ENCODE data around the gene MIX23. TPM values are rescaled to one million over a fixed set of nuclear protein-coding genes. Genes with fewer than 3 reads are reported as not detected.

MIX23 gene
- total RNA-seq, 1 experiment from 2014 or later = 85.2 TPM

DNA sequence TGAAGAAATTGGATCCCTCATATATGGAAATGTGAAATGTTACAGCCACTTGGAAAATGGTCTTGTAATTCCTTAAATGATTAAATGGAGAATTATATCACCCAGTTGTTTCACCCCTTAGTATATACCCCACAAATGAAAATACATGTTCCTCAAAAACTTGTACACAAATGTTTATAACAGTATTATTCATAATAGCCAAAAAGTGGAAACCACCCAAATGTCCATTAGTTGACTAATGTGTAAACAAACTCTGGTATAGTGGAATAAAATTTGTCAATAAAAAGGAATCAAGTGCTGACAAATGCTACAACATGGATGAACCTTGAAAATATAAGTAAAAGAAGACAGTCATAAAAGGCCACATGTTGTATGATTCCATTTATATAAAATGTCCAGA is 13.5 kb upstream of the MIX23 start:
- no peak for DNase-seq
- Mint-ChIP-seq H3K36me3 (ENCODE audit: insufficient read depth, unreplicated experiment) (no peaks in the 10 kb centered on the region), H3K4me1 (ENCODE audit: low read depth, unreplicated experiment) (no peaks in the 10 kb centered on the region), H3K4me3 (ENCODE audit: unreplicated experiment) (no peak overlapping the region), H3K27me3 (ENCODE audit: insufficient read depth, unreplicated experiment) (no peaks in the 10 kb centered on the region), H3K27ac (ENCODE audit: unreplicated experiment) (no peak overlapping the region), H3K9me3 (ENCODE audit: unreplicated experiment) (no peaks in the 10 kb centered on the region)
- POLR2A ChIA-PET = no interaction called here
- Histone ChIP-seq H3K9me3 (no peaks in the 10 kb centered on the region), H3K27me3 (replicated peaks; ENCODE audit: control insufficient read depth, insufficient read depth, low read length) (no peaks in the 10 kb centered on the region), H3K36me3 (ENCODE audit: control insufficient read depth, insufficient read depth, low read length) (no peaks in the 10 kb centered on the region), H3K4me1 (0 out of 2 replicates have a peak, but pooled peaks cover 4% of the 10 kb centered on the region), H3K4me3 (ENCODE audit: low read depth, low read length) (no peak overlapping the region)
- TF ChIP-seq, protein P1, sequence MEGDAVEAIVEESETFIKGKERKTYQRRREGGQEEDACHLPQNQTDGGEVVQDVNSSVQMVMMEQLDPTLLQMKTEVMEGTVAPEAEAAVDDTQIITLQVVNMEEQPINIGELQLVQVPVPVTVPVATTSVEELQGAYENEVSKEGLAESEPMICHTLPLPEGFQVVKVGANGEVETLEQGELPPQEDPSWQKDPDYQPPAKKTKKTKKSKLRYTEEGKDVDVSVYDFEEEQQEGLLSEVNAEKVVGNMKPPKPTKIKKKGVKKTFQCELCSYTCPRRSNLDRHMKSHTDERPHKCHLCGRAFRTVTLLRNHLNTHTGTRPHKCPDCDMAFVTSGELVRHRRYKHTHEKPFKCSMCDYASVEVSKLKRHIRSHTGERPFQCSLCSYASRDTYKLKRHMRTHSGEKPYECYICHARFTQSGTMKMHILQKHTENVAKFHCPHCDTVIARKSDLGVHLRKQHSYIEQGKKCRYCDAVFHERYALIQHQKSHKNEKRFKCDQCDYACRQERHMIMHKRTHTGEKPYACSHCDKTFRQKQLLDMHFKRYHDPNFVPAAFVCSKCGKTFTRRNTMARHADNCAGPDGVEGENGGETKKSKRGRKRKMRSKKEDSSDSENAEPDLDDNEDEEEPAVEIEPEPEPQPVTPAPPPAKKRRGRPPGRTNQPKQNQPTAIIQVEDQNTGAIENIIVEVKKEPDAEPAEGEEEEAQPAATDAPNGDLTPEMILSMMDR (IDR thresholded peaks at IDR 0.05; ENCODE audit: insufficient read depth in 1 of 2, low read depth in 1 of 2, low read length in 1 of 2, severe bottlenecking in 1 of 2, unreplicated experiment in 1 of 2) = no peak
- intact Hi-C loops (cut with micrococcal nuclease; ENCODE audit: unreplicated experiment) = loop anchor here (5.0 kb wide), 1 partner anchor 166 kb away; the partner anchor contains the start of genes DTX3L and PARP9
- CTCF ChIA-PET = no interaction called here
- no TSS peak for BruUV-seq (replicated peaks)

DNA sequence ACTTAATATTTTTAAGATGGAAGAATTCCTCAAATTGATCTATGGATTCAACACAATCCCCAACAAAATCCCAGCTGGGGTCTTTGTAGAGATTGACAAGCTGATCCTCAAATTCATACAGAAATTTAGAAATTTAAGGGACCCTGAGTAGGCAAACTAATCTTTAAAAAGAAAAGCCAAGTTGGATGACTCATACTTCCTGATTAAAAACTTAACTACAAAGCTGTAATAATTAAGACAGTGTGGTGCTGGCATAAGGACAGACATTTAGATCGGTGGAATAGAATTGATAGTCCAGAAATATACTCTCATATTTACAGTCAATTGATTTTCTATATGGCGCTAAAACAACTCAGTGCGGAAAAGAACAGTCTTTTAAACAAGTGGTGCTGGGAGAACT is 12.6 kb upstream of the MIX23 start:
- no peak overlapping the region for H3K4me3 ChIP-seq (ENCODE audit: low read depth, low read length)
- no peaks in the 10 kb centered on the region for H3K36me3 Mint-ChIP-seq (ENCODE audit: insufficient read depth, unreplicated experiment)
- ChIA-PET CTCF (no interaction called here), POLR2A (no interaction called here)
- BruUV-seq (replicated peaks) = no TSS peak
- H3K4me1 ChIP-seq = 0 out of 2 replicates have a peak, but pooled peaks cover 4% of the 10 kb centered on the region
- no peaks in the 10 kb centered on the region for H3K9me3 ChIP-seq
- DNase-seq = no peak
- no peaks in the 10 kb centered on the region for H3K9me3 Mint-ChIP-seq (ENCODE audit: unreplicated experiment)
- intact Hi-C loops (cut with micrococcal nuclease; ENCODE audit: unreplicated experiment) = loop anchor here (5.0 kb wide), 1 partner anchor 167 kb away; the partner anchor contains the start of genes DTX3L and PARP9
- no peak overlapping the region for H3K27ac Mint-ChIP-seq (ENCODE audit: unreplicated experiment)
- H3K4me3 Mint-ChIP-seq (ENCODE audit: unreplicated experiment) = no peak overlapping the region
- no peaks in the 10 kb centered on the region for H3K27me3 ChIP-seq (replicated peaks; ENCODE audit: control insufficient read depth, insufficient read depth, low read length)
- H3K4me1 Mint-ChIP-seq (ENCODE audit: low read depth, unreplicated experiment) = no peaks in the 10 kb centered on the region
- no peaks in the 10 kb centered on the region for H3K36me3 ChIP-seq (ENCODE audit: control insufficient read depth, insufficient read depth, low read length)
- H3K27me3 Mint-ChIP-seq (ENCODE audit: insufficient read depth, unreplicated experiment) = no peaks in the 10 kb centered on the region
- TF ChIP-seq, protein P1 (IDR thresholded peaks at IDR 0.05; ENCODE audit: insufficient read depth in 1 of 2, low read depth in 1 of 2, low read length in 1 of 2, severe bottlenecking in 1 of 2, unreplicated experiment in 1 of 2) = no peak

DNA sequence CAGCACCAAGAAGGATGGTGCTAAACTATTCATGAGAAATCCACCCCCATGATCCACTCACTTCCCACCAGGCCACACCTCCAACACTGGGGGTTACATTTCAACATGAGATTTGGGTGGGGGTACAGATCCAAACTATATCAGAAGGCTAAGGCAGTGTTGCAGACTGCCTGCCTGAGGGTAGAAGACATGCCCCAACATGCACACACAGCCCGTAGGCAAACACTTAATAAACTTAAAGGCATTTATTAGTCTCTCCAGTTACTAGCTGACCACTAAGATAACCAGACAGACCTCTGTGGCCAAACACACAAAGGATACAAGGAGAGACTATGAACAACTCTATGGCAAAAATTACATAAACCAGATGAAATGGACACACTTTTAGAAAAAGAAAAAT is 11.1 kb upstream of the MIX23 start:
- POLR2A ChIA-PET = no interaction called here

More for the DNA sequence above, 11.1 kb upstream of the MIX23 start:
- H3K27me3 Mint-ChIP-seq (ENCODE audit: insufficient read depth, unreplicated experiment) = no peaks in the 10 kb centered on the region
- H3K4me1 ChIP-seq = 0 out of 2 replicates have a peak, but pooled peaks cover 4% of the 10 kb centered on the region
- peak; percentile 11 to 32 for DNase-seq
- no peaks in the 10 kb centered on the region for H3K4me1 Mint-ChIP-seq (ENCODE audit: low read depth, unreplicated experiment)
- TF ChIP-seq, protein P1 (IDR thresholded peaks at IDR 0.05; ENCODE audit: insufficient read depth in 1 of 2, low read depth in 1 of 2, low read length in 1 of 2, severe bottlenecking in 1 of 2, unreplicated experiment in 1 of 2) = no peak
- no TSS peak for BruUV-seq (replicated peaks)
- intact Hi-C loops (cut with micrococcal nuclease; ENCODE audit: unreplicated experiment) = no loop called here
- H3K9me3 Mint-ChIP-seq (ENCODE audit: unreplicated experiment) = no peaks in the 10 kb centered on the region
- H3K27me3 ChIP-seq (replicated peaks; ENCODE audit: control insufficient read depth, insufficient read depth, low read length) = no peaks in the 10 kb centered on the region
- no peak overlapping the region for H3K27ac Mint-ChIP-seq (ENCODE audit: unreplicated experiment)
- H3K4me3 ChIP-seq (ENCODE audit: low read depth, low read length) = no peak overlapping the region
- no peaks in the 10 kb centered on the region for H3K36me3 ChIP-seq (ENCODE audit: control insufficient read depth, insufficient read depth, low read length)
- no peaks in the 10 kb centered on the region for H3K36me3 Mint-ChIP-seq (ENCODE audit: insufficient read depth, unreplicated experiment)
- no peak overlapping the region for H3K4me3 Mint-ChIP-seq (ENCODE audit: unreplicated experiment)
- no peaks in the 10 kb centered on the region for H3K9me3 ChIP-seq
- CTCF ChIA-PET = interaction anchor here (1.1 to 1.8 kb wide), 2 partner anchors 10 to 21 kb away, joined by 3 to 40 read pairs; partner anchors contain the start of genes FAM162A and WDR5B

All from Caco-2 (cell line).